GM23248 (cell line): Measurements from ENCODE around the gene CEP78.

ENCODE experiments used
- EZH2 ChIP-seq: fragments of 200-600 bp; sonication (generic); IDR thresholded peaks from 2 replicates; pipeline ENCODE4 v1.6.1; 2018; ENCODE audit warnings: antibody characterized with exemption, mild to moderate bottlenecking; ENCODE audit not compliant: insufficient read depth, poor library complexity, severe bottlenecking
- EZH2phosphoT487 ChIP-seq: fragments of 200-600 bp; sonication (generic); IDR thresholded peaks from 2 replicates; pipeline ENCODE4 v1.6.1; 2018; ENCODE audit warnings: antibody characterized with exemption, moderate library complexity, mild to moderate bottlenecking, low read depth; ENCODE audit not compliant: insufficient read depth

DNA sequence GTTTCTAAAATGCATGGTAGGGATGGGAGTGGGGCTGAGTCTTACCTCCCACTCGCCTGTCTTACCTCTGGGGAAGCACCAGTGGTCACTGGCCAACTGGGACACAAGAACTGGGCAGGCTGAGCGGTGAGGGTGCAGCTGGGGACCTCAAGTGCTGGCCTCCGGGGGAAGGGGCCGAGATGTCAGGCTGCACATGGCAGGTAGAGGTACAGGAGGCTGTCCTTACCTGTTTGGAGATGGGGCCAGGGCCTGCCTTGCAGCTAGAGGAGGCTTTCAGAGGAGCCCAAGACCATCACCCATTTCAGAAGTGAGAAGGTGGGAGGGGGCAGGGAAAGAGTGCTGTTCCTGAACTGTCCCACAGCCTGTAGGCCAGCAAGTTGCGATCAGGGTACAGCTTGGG lies 75.2 kb downstream of the CEP78 start:
- no peak for TF ChIP-seq EZH2
- TF ChIP-seq EZH2phosphoT487: no peak
